GM18868 (cell line): ENCODE results near the gene ULK1.
"Not testable (repeated sequence)": the region's sequence is repeated elsewhere in the genome, so short reads cannot be mapped to it uniquely, and the experiment has no call there.

Experiments
- ATAC-seq: cut with Tn5 transposase; IDR thresholded peaks from one replicate; pipeline ENCODE4 v1.9.1; 2021; ENCODE audit warnings: mild to moderate bottlenecking, moderate library complexity; ENCODE audit not compliant: unreplicated experiment

Gene ULK1

GRCh38 chr12:131961328-131961727, 66.9 kb downstream of the ULK1 start:
- ATAC-seq: not testable (repeated sequence)

- no peak for ATAC-seq
These were observed 67.6 kb downstream of the ULK1 start for GRCh38 chr12:131962069-131962468.

GRCh38 chr12:131963381-131963780, 69.0 kb downstream of the ULK1 start:
- ATAC-seq: no peak

- no peak for ATAC-seq
These were observed 70.7 kb downstream of the ULK1 start for GRCh38 chr12:131965073-131965472.

GRCh38 chr12:131971226-131971625, 76.8 kb downstream of the ULK1 start:
- ATAC-seq: no peak
